ENCODE data around the gene TLK2. TPM values are rescaled to one million over a fixed set of nuclear protein-coding genes. Genes with fewer than 3 reads are reported as not detected.

TLK2 gene
- total RNA-seq, 1 donor from 2014 or later, result 52.8 TPM

- Mint-ChIP-seq H3K4me3 (no peak overlapping the region), H3K4me1 (peaks cover 34% of the 10 kb centered on the region), H3K27me3 (ENCODE audit: low read depth) (peaks cover 2% of the 10 kb centered on the region), H3K36me3 (ENCODE audit: low read depth) (no peaks in the 10 kb centered on the region), H3K9me3 (no peaks in the 10 kb centered on the region), H3K27ac (ENCODE audit: unreplicated experiment) (no peak overlapping the region)
- no peak for TF ChIP-seq CTCF (conservative IDR thresholded peaks at IDR 0.05)
- DNase-seq (ENCODE audit: low read depth, low spot score), result no peak
These were observed 170.9 kb downstream of the TLK2 start for GRCh38 chr17:62649570-62649969.

GRCh38 chr17:62650587-62650986 is 172.0 kb downstream of the TLK2 start:
- Mint-ChIP-seq H3K27ac (ENCODE audit: unreplicated experiment) (no peak overlapping the region), H3K4me3 (peak overlapping the region; percentile 41), H3K27me3 (ENCODE audit: low read depth) (peaks cover 2% of the 10 kb centered on the region), H3K36me3 (ENCODE audit: low read depth) (no peaks in the 10 kb centered on the region), H3K4me1 (peaks cover 29% of the 10 kb centered on the region), H3K9me3 (no peaks in the 10 kb centered on the region)
- DNase-seq (ENCODE audit: low read depth, low spot score), result no peak
- no peak for TF ChIP-seq CTCF (conservative IDR thresholded peaks at IDR 0.05)

GRCh38 chr17:62652251-62653001 is 173.8 kb downstream of the TLK2 start:
- no peak for DNase-seq (ENCODE audit: low read depth, low spot score)
- TF ChIP-seq CTCF (conservative IDR thresholded peaks at IDR 0.05), result no peak

DNA sequence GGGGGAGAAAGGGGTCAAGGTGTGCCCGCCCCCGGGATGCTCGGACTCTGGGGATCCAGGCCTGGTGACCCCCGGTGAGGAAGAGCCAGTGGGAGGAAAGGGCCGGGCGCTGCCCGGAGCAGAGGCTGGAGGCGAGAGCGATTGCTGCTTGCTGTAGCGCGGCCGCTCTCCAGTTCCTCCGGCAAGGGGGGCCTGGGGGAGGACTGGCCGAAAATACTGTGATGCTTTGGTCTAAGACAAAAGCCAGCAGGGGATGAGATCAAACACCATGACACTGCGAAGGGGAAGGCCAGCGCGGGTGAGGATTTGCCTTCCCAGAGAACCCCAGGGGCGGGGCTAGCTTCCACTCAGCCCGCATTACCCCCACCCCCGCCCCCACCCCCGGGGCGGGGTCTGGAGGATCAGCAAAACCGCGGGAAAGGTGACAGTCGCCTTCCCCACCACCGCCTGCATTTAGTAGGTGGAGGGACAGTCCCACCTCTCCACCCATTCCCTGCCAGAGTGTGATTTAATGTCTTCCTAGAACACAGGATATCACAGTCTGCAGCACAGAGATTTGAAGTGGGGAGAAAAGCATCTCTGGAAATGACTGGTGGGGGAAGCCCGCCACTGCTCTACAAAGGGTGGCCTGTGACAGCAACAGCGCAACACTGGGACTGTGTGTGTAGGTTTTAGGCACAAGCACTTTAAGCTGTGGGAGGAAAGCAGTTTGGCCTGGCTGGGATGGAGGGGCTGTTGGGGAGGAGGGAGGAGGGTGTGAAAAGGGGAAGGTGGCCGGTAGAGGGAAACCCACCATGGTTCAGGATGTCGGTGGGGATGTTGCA is 174.6 kb downstream of the TLK2 start:
- no peaks in the 10 kb centered on the region for H3K9me3 Mint-ChIP-seq
- peaks cover 2% of the 10 kb centered on the region for H3K27me3 Mint-ChIP-seq (ENCODE audit: low read depth)
- peak; percentile 64 for DNase-seq (ENCODE audit: low read depth, low spot score)
- no peak for TF ChIP-seq CTCF (conservative IDR thresholded peaks at IDR 0.05)
- H3K36me3 Mint-ChIP-seq (ENCODE audit: low read depth), result no peaks in the 10 kb centered on the region
- H3K4me3 Mint-ChIP-seq, result peak overlapping the region; percentile 81
- H3K4me1 Mint-ChIP-seq, result peaks cover 46% of the 10 kb centered on the region
- H3K27ac Mint-ChIP-seq (ENCODE audit: unreplicated experiment), result peak overlapping the region; percentile 90

More at GRCh38 chr17:62652251-62653001, 173.8 kb downstream of the TLK2 start:
- no peaks in the 10 kb centered on the region for H3K36me3 Mint-ChIP-seq (ENCODE audit: low read depth)
- peak overlapping the region; percentile 81 for H3K27ac Mint-ChIP-seq (ENCODE audit: unreplicated experiment)
- peaks cover 39% of the 10 kb centered on the region for H3K4me1 Mint-ChIP-seq
- H3K4me3 Mint-ChIP-seq, result peak overlapping the region; percentile 81
- H3K27me3 Mint-ChIP-seq (ENCODE audit: low read depth), result peaks cover 2% of the 10 kb centered on the region
- no peaks in the 10 kb centered on the region for H3K9me3 Mint-ChIP-seq

GRCh38 chr17:62653826-62654761 is 175.5 kb downstream of the TLK2 start:
- H3K27me3 Mint-ChIP-seq (ENCODE audit: low read depth), result peaks cover 2% of the 10 kb centered on the region
- H3K36me3 Mint-ChIP-seq (ENCODE audit: low read depth), result no peaks in the 10 kb centered on the region
- peak overlapping the region; percentile 81 for H3K4me3 Mint-ChIP-seq
- H3K9me3 Mint-ChIP-seq, result no peaks in the 10 kb centered on the region
- TF ChIP-seq CTCF (conservative IDR thresholded peaks at IDR 0.05), result no peak
- peaks cover 47% of the 10 kb centered on the region for H3K4me1 Mint-ChIP-seq
- DNase-seq (ENCODE audit: low read depth, low spot score), result no peak
- H3K27ac Mint-ChIP-seq (ENCODE audit: unreplicated experiment), result peak overlapping the region; percentile 90

Measured in neural crest cell (in vitro differentiated cells).